HUDEP-2 (cell line): Measurements from ENCODE around the gene TGM5.
"Not testable (repeated sequence)": the region's sequence is repeated elsewhere in the genome, so short reads cannot be mapped to it uniquely, and the experiment has no call there.

Experiments used
- DNase-seq, 76 experiments: peaks; one replicate each; lab custom pipeline; 2025; ENCODE audit not compliant: unreplicated experiment in 76 of 76; lab: John Stamatoyannopoulos, UW

Gene TGM5

GRCh38 chr15:43276563-43277200 lies 10.0 kb upstream of the TGM5 start:
- DNase-seq: no peak

GRCh38 chr15:43275740-43276562 lies 9.2 kb upstream of the TGM5 start:
- DNase-seq: no peak

GRCh38 chr15:43274136-43274535 lies 7.4 kb upstream of the TGM5 start:
- no peak for DNase-seq

DNA sequence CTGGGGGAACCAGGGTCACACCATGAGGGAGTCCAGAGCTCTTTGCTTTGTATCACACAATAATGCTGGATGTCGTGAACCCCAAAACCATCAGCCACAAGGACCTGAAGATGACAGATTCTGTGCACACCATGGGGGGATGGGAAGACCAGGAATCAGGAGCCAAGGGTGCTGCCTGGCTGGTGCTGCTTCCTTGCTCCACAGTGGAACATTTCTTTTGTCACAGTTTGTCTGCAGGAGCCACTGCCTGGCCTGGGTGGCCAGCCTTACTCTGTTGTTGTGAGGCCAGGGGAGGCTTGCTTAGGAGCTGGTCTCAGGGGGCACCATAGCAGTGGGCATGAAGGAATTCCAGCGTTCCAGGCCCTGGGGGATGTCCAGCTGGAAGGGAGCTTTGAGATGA lies 6.5 kb upstream of the TGM5 start:
- DNase-seq: no peak

- not testable (repeated sequence) for DNase-seq
These were observed 5.2 kb upstream of the TGM5 start for GRCh38 chr15:43271908-43272307.

DNA sequence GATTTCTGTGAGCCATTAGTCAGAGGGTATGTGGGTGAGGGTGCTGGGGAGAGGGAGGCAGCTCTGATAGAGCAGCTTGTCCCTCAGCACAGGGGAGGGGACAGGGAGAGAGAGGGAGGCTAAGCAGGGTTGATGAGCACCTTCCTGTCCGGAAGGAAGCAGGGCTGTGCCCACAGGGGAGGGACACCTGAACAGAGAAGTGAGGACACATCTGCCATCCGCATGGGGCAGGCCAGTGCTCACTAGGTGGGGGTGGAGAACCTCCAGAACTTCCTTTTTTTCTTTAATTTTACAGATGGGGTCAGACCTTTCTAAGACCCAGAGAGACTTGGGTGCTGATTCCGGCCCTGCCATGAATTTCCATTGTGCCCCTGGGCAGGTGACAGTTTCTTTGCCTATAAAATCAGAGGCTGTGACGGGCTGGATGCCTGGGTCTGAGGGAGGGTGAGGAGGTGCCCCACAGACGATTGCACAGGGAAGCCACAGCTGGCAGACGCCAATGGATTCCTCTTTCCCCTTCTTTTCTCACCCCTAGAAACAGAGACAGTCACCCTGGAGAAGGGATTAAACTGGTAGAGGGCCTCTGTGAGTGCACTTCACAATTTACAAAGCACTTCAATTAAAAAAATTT lies 4.1 kb upstream of the TGM5 start:
- DNase-seq: peak in 1 of 76 experiments; percentile 10

GRCh38 chr15:43270113-43270665 lies 3.5 kb upstream of the TGM5 start:
- DNase-seq: no peak

- DNase-seq: peak in 36 of 76 experiments; percentile 1 to 53 (median 27)
These were observed 1.7 kb upstream of the TGM5 start for GRCh38 chr15:43268111-43269105.

- no peak for DNase-seq
These were observed 711 bp upstream of the TGM5 start for GRCh38 chr15:43267439-43267838.

- DNase-seq: no peak
These were observed 342 bp downstream of the TGM5 start for GRCh38 chr15:43266386-43266785.

DNA sequence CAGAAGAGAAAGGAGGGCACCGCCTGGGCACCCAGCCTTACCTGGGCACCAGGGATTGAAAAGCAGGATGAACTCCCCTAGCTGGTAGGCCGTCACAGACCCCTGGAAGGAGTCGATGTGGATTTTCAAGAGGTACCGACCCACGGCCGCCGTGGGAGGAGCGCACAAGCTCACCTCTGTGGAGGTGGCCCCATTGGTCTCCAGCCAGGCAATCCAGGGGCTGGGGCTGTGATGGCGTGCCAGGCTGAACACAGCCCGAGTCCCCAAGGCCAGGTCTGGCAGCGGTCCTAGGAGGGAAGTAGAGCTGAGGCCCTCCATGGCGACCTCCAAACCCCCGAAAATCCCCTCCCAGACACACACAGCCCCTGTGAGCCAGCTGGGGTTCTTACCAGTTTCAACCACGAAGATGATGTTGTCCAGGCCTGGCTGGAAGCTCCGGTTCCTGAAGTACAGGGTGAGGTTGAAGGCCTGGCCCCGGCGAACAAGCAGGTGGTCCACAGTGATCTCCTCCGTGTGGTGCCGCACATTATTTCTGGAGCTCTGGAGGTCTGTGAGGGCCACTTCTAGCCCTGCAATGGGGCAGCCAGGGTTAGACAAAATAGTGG lies 6.6 kb downstream of the TGM5 start:
- DNase-seq: no peak

DNA sequence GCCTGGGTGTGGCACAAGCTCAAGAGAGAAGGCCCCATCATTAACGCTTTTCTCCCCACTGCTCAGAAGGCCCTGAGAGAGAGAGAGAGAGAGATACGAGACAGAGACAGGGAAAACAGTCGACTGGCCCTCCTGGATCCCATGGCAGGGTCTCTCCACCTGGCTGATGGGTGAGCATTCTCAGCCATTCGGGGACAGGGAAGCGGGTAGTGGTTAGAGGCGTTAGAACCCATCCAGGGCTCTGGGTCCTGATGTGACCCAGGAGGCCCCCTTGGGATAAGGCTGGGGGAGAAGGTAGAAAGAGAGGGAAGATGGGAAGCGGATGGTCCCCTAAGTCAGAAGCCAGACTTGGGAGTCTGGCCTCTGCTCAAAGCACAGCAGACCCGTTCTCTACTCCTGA lies 7.9 kb downstream of the TGM5 start:
- no peak for DNase-seq

DNA sequence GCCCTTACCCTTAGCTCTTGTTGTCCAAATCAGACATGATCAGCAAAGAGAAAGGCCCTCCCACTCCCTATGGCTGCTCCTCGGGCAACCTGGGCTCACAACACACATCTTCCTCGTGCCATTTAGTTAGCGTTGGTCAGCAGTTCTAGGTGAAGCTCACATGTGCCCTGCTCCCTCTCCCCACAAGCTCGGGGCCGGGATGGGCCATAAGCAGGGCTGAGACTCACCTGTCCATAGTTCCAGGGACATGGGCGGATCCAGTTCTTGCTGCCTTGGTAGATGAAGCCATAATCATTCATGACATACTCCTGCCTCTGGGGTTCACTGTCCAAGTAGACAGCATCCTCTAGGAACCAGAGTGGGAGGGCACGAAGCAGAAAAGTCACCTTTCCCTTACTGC lies 10.4 kb downstream of the TGM5 start:
- no peak for DNase-seq

DNA sequence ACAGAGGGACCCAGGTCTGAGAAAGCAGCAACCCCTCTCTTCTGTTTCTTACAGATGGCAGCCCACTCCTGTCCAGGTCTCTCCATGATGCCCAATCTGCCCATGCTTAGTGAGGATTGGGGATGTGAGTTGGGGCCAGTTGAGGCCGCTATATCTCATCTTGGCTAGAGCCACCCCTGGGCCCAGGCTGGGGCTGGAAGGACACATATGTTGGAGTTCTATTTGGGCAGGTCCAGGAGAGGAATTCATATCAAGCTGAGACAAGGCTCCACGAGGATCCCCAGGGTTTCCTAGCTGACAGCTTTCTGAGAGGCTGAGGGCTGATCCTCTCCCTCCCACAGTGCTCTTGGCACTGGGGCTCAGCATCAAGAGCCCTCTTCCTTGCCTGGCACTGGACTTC lies 11.4 kb downstream of the TGM5 start:
- DNase-seq: no peak

DNA sequence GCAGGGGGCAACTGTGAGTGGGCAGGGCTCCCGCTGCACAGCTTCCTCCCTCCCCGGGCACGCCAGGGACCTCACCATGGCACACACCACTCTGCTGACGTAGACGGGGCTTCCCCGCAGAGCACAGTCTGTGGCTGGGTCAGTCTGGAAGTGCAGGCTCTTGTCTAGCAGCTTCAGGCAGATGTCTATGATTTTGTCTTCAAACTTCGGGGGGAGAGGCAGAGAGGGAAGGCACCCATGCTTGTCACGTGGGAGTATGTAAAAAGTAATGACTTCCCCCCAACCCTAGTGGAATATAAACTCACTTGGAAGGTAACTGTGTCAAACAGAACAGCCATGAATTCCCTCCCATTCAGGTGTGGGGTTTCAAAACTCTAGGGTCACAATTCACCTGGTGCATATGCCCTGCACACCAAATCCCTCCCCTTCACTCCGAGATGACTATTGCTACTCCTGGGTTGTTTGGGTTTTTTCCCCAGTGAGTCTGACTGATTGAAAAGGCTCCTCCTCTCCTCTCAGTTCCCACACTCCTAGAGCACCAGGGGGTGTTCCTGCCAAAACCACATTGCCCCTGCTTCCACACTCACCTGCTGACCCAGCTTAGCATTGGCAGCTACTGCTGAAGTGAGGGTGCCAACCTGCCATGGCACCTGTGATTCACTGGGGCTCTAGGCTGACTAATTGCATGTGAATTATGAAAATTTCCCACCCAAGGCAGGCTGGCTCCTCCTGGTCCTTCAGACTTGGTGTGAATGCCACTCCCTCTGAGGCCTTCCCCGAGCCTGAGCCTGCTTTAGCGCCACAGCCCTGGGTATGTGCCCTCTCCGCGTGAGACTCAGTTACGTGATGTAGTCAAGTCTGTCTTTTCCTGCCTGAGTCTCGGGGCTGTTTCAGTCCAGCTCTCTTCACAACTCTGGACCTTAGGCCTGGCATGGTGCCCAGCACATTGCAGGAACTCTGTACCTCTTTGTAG lies 13.0 kb downstream of the TGM5 start:
- no peak for DNase-seq

DNA sequence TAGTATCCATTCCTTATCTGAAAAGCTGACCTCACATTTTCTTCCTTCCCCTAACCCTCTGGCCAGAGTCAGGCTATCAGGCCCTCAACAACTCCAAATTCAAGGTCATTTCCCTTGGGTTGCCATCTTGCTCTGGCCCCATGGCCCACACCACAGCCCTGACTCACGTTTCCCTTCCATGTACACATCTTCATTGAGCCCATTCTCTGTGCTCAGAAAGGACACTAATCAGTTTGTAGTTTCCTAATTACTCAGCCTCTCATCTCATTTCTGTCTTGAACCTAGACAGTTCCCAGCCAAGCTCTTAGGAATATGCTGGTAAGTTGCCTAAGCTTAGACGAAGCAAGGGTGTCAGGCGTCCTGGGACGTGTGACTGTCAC lies 14.9 kb downstream of the TGM5 start:
- no peak for DNase-seq

DNA sequence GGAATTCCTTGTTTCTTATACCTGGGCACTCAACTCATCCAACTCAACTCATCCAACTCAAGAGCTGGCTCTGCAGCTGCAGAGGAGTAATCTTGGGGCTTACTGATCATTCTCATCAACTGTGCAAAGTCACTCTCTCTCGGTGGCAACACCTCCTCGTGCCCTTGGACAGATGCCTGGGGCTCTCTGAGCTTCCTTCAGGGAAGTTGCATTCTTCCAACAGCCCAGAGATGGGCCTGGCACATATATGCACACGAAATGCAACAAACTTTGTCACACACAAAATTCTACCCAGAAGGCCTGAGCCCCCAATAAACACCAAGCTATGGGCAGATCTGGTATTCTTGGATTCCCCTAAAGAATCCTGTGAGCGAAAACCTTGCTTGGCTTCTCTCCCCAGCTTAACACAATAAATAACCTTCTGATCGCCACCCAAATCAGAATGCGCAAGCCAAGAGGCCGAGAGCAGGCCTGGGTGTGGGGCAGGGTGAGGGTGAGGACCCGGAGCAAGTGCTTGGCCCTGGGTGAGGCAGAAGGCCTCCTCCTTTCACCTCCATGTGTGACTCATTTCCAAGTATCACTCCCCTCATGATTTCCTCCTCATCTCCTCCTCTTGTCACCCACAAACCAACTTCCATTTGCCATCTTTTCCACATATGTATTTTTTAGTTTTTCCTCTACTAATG lies 15.4 kb downstream of the TGM5 start:
- DNase-seq: no peak

DNA sequence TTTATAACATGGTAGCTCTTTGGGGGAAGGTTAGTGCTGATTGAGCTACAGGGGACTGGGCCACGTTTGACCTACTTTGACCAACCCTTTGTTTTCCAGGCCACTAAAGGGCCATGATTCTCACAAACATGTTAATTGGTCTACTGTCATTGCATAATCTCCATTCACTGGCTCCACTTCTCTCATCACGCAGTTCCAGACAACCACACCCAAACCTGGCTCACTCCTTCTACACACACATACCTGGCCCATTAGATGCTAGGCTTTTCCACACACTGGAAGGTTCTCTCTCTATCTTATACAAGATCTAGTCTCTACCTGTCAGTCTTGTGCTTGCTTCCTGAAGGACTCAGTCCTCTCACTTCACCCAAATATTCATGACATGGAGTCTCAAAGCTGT lies 15.9 kb downstream of the TGM5 start:
- DNase-seq: no peak
